Astrocyte (in vitro differentiated cells and primary cell): ENCODE results near the gene METTL8.

Source experiments
- CTCF ChIP-seq: IDR thresholded peaks from 2 replicates; pipeline ENCODE4 v1.5.1; 2011; ENCODE audit warnings: low read depth, mild to moderate bottlenecking, inconsistent platforms, low read length, moderate library complexity; ENCODE audit not compliant: insufficient read depth
- EZH2 ChIP-seq: IDR thresholded peaks from 2 replicates; pipeline ENCODE4 v1.6.1; 2012; ENCODE audit warnings: mild to moderate bottlenecking, low read length, inconsistent platforms; ENCODE audit not compliant: insufficient read depth

- TF ChIP-seq CTCF (no peak), EZH2 (no peak)
Measured at GRCh38 chr2:171367692-171368091, 66.1 kb downstream of the METTL8 start.
